Neural crest cell (in vitro differentiated cells): ENCODE results near the gene FAM111A. TPM values are rescaled to one million over a fixed set of nuclear protein-coding genes. Genes with fewer than 3 reads are reported as not detected.

ENCODE experiments used
- DNase-seq: peaks from one replicate; pipeline ENCODE4 v3.0.0; 2021; ENCODE audit warnings: low read depth, mixed read lengths, low spot score
- H3K27ac Mint-ChIP-seq: one replicate; pipeline ENCODE4 v1.8.0; 2021; ENCODE audit warnings: mild to moderate bottlenecking, mixed read lengths; ENCODE audit not compliant: unreplicated experiment
- H3K27me3 Mint-ChIP-seq: 2 replicates; pipeline ENCODE4 v1.8.0; 2021; ENCODE audit warnings: low read depth, mild to moderate bottlenecking, mixed read lengths
- H3K36me3 Mint-ChIP-seq: 2 replicates; pipeline ENCODE4 v1.8.0; 2021; ENCODE audit warnings: low read depth, mild to moderate bottlenecking, mixed read lengths
- H3K4me1 Mint-ChIP-seq: 2 replicates; pipeline ENCODE4 v1.8.0; 2021; ENCODE audit warnings: mixed read lengths
- H3K4me3 Mint-ChIP-seq: one replicate; pipeline ENCODE4 v1.8.0; 2021; ENCODE audit warnings: mild to moderate bottlenecking, mixed read lengths
- H3K9me3 Mint-ChIP-seq: 2 replicates; pipeline ENCODE4 v1.8.0; 2021; ENCODE audit warnings: mixed read lengths
- CTCF ChIP-seq: fragments of 200-600 bp; sonication (generic); conservative IDR thresholded peaks from 2 replicates; pipeline ENCODE4 v1.5.0; 2021; ENCODE audit warnings: antibody characterized with exemption, mild to moderate bottlenecking
- total RNA-seq: library from RNA; stranded (reverse); gene quantifications from 2 replicates; pipeline ENCODE4 v1.2.1, GENCODE V29; 2021

Gene FAM111A
- total RNA-seq, 1 donor from 2014 or later = 23.4 TPM

- Mint-ChIP-seq H3K27ac (no peak overlapping the region), H3K9me3 (no peaks in the 10 kb centered on the region), H3K4me1 (peaks cover 29% of the 10 kb centered on the region), H3K36me3 (peaks cover 52% of the 10 kb centered on the region), H3K27me3 (no peaks in the 10 kb centered on the region), H3K4me3 (peak overlapping the region; percentile 21)
- DNase-seq = no peak
- TF ChIP-seq CTCF = no peak
Measured at GRCh38 chr11:59199546-59200422, 57.1 kb downstream of the FAM111A start.

- no peak overlapping the region for H3K27ac Mint-ChIP-seq
- H3K27me3 Mint-ChIP-seq = no peaks in the 10 kb centered on the region
- no peaks in the 10 kb centered on the region for H3K9me3 Mint-ChIP-seq
Measured at GRCh38 chr11:59200423-59200746, 57.7 kb downstream of the FAM111A start.

GRCh38 chr11:59201353-59201752 lies 58.7 kb downstream of the FAM111A start:
- Mint-ChIP-seq H3K4me1 (peaks cover 25% of the 10 kb centered on the region), H3K4me3 (no peak overlapping the region), H3K36me3 (peaks cover 48% of the 10 kb centered on the region), H3K27me3 (no peaks in the 10 kb centered on the region), H3K27ac (no peak overlapping the region), H3K9me3 (no peaks in the 10 kb centered on the region)
- TF ChIP-seq CTCF = peak; percentile 44
- no peak for DNase-seq

More at GRCh38 chr11:59200423-59200746, 57.7 kb downstream of the FAM111A start:
- H3K36me3 Mint-ChIP-seq = peaks cover 52% of the 10 kb centered on the region
- H3K4me1 Mint-ChIP-seq = peaks cover 24% of the 10 kb centered on the region
- no peak for TF ChIP-seq CTCF
- peak overlapping the region; percentile 21 for H3K4me3 Mint-ChIP-seq
- DNase-seq = no peak

Other genes with a start within 250 kb of the FAM111A start
- gene GLYATL1, start 203.4 kb upstream of the FAM111A start, total RNA-seq = 1.9 and 2.7 TPM in 2 replicates
- not detected in 2 replicates for gene GLYATL1B, start 56.5 kb upstream of the FAM111A start, total RNA-seq
- 35.1 and 35.4 TPM in 2 replicates for gene FAM111B, start 35.6 kb upstream of the FAM111A start, total RNA-seq
- 129 and 139 TPM in 2 replicates for gene DTX4, start 29.3 kb downstream of the FAM111A start, total RNA-seq
- not detected in 2 replicates for gene MPEG1, start 70.1 kb downstream of the FAM111A start, total RNA-seq
- gene OR5AN1, start 216.0 kb downstream of the FAM111A start, total RNA-seq = not detected in 2 replicates